ENCODE measurements around the gene SURF2. TPM values are rescaled to one million over a fixed set of nuclear protein-coding genes. Genes with fewer than 3 reads are reported as not detected.
"Not testable (repeated sequence)": the region's sequence is repeated elsewhere in the genome, so short reads cannot be mapped to it uniquely, and the experiment has no call there.

Gene SURF2
- polyA plus RNA-seq, 1 experiment = 9.9 TPM

DNA sequence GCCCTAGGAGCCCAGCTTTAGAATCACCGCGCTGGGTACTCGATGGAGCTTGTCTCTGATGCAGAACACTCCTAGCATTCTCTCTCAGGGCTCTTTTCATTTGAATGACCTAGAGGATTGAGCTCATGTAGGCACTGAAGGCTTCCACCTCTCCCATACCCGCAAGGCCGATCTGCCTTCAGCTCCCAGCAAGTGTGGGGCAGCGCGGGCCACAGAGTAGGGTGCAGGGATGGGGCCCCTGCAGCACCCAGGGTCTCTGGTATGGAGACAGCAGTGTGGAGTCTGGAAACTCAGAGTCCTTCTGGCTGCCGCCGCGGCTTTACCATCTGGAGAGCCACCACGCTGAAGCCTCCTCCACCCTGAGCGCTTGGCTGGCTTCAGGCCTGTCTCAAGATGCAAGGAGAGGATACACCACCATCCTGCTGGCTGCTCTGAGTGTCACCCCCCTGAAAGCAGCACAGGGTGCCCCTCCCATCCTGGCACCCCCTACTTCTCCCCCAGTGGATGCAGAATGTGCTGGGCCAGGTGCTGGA, 32.7 kb downstream of the SURF2 start:
- DNase-seq (ENCODE audit: low read depth, low spot score) = no peak
- Histone ChIP-seq H3K27me3 (ENCODE audit: control insufficient read depth, insufficient read depth, low read length) (peaks cover 5% of the 10 kb centered on the region), H3K4me3 (ENCODE audit: low read depth, low read length) (no peak overlapping the region), H3K27ac (ENCODE audit: low read depth, low read length) (no peak overlapping the region), H3K9me3 (ENCODE audit: control insufficient read depth, insufficient read depth, low read length) (no peaks in the 10 kb centered on the region)
- TF ChIP-seq, protein P1, sequence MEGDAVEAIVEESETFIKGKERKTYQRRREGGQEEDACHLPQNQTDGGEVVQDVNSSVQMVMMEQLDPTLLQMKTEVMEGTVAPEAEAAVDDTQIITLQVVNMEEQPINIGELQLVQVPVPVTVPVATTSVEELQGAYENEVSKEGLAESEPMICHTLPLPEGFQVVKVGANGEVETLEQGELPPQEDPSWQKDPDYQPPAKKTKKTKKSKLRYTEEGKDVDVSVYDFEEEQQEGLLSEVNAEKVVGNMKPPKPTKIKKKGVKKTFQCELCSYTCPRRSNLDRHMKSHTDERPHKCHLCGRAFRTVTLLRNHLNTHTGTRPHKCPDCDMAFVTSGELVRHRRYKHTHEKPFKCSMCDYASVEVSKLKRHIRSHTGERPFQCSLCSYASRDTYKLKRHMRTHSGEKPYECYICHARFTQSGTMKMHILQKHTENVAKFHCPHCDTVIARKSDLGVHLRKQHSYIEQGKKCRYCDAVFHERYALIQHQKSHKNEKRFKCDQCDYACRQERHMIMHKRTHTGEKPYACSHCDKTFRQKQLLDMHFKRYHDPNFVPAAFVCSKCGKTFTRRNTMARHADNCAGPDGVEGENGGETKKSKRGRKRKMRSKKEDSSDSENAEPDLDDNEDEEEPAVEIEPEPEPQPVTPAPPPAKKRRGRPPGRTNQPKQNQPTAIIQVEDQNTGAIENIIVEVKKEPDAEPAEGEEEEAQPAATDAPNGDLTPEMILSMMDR (IDR thresholded peaks at IDR 0.05; ENCODE audit: low read depth, low read length) = no peak
- CTCF ChIA-PET = no interaction called here
- POLR2A ChIA-PET = no interaction called here

DNA sequence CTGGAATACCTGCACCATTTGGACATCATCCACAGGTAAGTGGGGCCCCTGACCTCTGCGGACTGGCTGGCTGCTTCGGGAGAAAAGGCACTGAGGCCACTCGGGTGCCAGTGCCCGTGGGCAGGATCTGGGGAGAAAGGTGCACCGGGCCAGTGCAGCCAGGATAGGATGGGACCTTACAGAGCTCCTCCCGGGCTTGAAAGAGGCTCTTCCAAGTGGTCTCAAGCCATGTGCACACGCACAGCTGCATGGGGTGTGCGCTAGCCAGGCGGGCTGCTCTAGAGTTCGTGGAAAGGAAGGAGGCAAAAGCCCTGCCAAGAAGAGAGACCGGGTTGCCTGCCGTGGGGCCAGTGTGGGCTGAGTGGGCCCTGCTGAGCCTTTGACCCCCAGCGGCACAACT, 33.2 kb downstream of the SURF2 start:
- DNase-seq (ENCODE audit: low read depth, low spot score) = no peak
- Histone ChIP-seq H3K27me3 (ENCODE audit: control insufficient read depth, insufficient read depth, low read length) (peaks cover 5% of the 10 kb centered on the region), H3K27ac (ENCODE audit: low read depth, low read length) (no peak overlapping the region), H3K4me3 (ENCODE audit: low read depth, low read length) (no peak overlapping the region), H3K9me3 (ENCODE audit: control insufficient read depth, insufficient read depth, low read length) (no peaks in the 10 kb centered on the region)
- TF ChIP-seq, protein P1 (IDR thresholded peaks at IDR 0.05; ENCODE audit: low read depth, low read length) = no peak
- ChIA-PET POLR2A (no interaction called here), CTCF (no interaction called here)

DNA sequence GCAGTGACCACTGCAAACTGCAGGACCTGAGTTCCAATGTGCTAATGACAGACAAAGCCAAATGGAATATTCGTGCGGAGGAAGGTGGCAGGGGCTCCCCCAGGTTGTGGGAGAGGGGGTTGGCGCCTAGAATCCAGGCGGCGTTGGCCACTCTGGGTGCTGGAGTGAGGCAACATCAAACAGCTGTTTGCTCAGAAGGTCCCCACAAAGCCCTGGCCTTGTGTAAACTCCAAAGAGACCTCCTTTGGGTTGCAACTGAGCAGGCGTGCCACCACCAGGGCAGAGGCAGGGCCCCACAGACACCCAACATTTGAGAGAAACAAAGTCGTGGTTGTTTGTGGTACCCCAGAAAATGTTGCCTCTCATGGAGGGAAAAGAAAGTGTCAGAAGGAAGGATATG, 34.4 kb downstream of the SURF2 start:
- TF ChIP-seq, protein P1 (IDR thresholded peaks at IDR 0.05; ENCODE audit: low read depth, low read length) = no peak

DNA sequence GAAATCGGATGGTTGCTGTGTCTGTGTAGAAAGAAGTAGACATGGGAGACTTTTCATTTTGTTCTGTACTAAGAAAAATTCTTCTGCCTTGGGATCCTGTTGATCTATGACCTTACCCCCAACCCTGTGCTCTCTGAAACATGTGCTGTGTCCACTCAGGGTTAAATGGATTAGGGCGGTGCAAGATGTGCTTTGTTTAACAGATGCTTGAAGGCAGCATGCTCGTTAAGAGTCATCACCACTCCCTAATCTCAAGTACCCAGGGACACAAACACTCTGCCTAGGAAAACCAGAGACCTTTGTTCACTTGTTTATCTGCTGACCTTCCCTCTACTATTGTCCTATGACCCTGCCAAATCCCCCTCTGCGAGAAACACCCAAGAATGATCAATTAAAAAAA, 35.1 kb downstream of the SURF2 start:
- H3K4me3 ChIP-seq (ENCODE audit: low read depth, low read length); H3K27me3 ChIP-seq (ENCODE audit: control insufficient read depth, insufficient read depth, low read length); DNase-seq (ENCODE audit: low read depth, low spot score); H3K9me3 ChIP-seq (ENCODE audit: control insufficient read depth, insufficient read depth, low read length); CTCF ChIA-PET; H3K27ac ChIP-seq (ENCODE audit: low read depth, low read length); POLR2A ChIA-PET: not testable (repeated sequence)

More for the DNA sequence above, 34.4 kb downstream of the SURF2 start:
- DNase-seq (ENCODE audit: low read depth, low spot score) = no peak
- H3K9me3 ChIP-seq (ENCODE audit: control insufficient read depth, insufficient read depth, low read length) = no peaks in the 10 kb centered on the region
- POLR2A ChIA-PET = no interaction called here
- H3K27me3 ChIP-seq (ENCODE audit: control insufficient read depth, insufficient read depth, low read length) = peaks cover 5% of the 10 kb centered on the region
- CTCF ChIA-PET = interaction anchor here (0.7 kb wide), 1 partner anchor 26 kb away, joined by 4 read pairs; no protein-coding TSS in a partner anchor
- H3K4me3 ChIP-seq (ENCODE audit: low read depth, low read length) = no peak overlapping the region
- no peak overlapping the region for H3K27ac ChIP-seq (ENCODE audit: low read depth, low read length)

DNA sequence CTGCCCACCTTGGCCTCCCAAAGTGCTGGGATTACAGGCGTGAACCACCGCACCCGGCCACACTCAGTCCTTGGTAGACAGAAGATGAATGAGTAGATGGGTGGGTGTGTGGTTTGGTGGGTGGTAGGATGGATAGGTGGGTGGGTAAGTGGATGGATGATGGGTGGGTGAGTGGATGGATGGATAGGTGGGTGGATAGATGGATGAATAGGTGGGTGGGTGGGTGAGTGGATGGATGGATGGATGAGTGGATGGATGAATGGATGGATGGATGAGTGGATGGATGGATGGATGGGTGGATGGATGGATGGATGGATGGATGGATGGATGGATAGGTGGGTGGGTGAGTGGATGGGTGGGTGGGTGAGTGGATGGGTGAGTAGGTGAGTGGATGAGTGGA, 36.0 kb downstream of the SURF2 start:
- POLR2A ChIA-PET; H3K27ac ChIP-seq (ENCODE audit: low read depth, low read length): not testable (repeated sequence)

DNA sequence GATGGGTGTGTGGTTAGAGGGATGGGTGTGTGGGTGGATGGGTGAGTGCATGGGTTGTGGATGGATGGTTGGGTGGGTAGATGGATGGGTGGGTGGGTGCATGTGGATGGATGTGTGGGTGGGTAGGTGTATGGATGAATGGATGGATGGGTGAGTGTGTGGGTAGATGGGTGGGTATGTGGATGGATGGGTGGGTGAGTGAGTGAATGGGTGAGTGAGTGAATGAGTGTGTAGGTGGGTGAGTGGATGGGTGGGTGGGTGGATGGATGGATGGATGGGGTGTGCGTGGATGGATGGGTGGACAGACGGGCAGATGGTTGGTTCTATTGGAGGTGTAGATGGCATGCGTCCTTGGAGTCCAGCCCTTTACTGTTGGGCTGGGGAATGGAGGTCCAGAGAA, 37.0 kb downstream of the SURF2 start:
- Histone ChIP-seq H3K4me3 (ENCODE audit: low read depth, low read length) (no peak overlapping the region), H3K27ac (ENCODE audit: low read depth, low read length) (no peak overlapping the region), H3K27me3 (ENCODE audit: control insufficient read depth, insufficient read depth, low read length) (peaks cover 12% of the 10 kb centered on the region), H3K9me3 (ENCODE audit: control insufficient read depth, insufficient read depth, low read length) (no peaks in the 10 kb centered on the region)
- DNase-seq (ENCODE audit: low read depth, low spot score) = no peak
- ChIA-PET CTCF (no interaction called here), POLR2A (no interaction called here)
- TF ChIP-seq, protein P1 (IDR thresholded peaks at IDR 0.05; ENCODE audit: low read depth, low read length) = no peak

More for the DNA sequence above, 36.0 kb downstream of the SURF2 start:
- peaks cover 10% of the 10 kb centered on the region for H3K27me3 ChIP-seq (ENCODE audit: control insufficient read depth, insufficient read depth, low read length)
- DNase-seq (ENCODE audit: low read depth, low spot score); H3K9me3 ChIP-seq (ENCODE audit: control insufficient read depth, insufficient read depth, low read length); CTCF ChIA-PET; H3K4me3 ChIP-seq (ENCODE audit: low read depth, low read length): not testable (repeated sequence)

Data from AG04450 (cell line).